PC-3 (cell line): ENCODE results near the gene SPHK1.

Experiments
- CTCF ChIP-seq: fragments of 300-600 bp; sonication (generic); conservative IDR thresholded peaks from 2 replicates; pipeline ENCODE4 v1.5.1; 2017; ENCODE audit warnings: antibody characterized with exemption, low read depth, mild to moderate bottlenecking, low read length
- EZH2 ChIP-seq: fragments of 300-600 bp; sonication (generic); IDR thresholded peaks from one replicate; pipeline ENCODE4 v1.6.1; 2017; ENCODE audit warnings: antibody characterized with exemption, mild to moderate bottlenecking, low read length; ENCODE audit not compliant: unreplicated experiment
- EZH2phosphoT487 ChIP-seq: fragments of 300-600 bp; sonication (generic); IDR thresholded peaks from 2 replicates; pipeline ENCODE4 v1.6.1; 2018; ENCODE audit warnings: mild to moderate bottlenecking, antibody characterized with exemption, low read length, borderline replicate concordance

DNA sequence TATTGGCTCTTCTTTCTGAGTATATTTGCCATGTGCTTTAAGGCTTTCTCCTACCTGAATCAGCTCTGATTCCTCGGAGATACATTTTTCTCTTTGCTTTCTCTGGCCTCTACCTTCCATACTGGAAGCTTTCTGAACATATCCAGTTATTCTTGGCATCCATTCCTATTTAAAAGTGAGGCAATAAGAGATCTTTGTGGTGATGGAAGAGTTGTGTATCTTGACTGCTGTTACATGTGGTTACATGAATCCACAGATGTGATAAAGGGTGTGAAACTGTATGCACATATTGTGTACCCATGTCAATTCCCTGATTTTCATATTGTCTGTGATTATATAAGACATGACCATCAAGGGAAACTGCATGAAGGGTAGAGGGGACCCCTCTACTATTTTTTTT is 44.1 kb downstream of the SPHK1 start:
- TF ChIP-seq CTCF (no peak), EZH2phosphoT487 (no peak), EZH2 (no peak)
